ENCODE data around the gene PTBP3.

PTBP3 gene

GRCh38 chr9:112168197-112168596 is 165.2 kb downstream of the PTBP3 start:
- DNase-seq (ENCODE audit: low read depth), result no peak
